ENCODE data around the gene TM4SF18. TPM values are rescaled to one million over a fixed set of nuclear protein-coding genes. Genes with fewer than 3 reads are reported as not detected.

The TM4SF18 gene
- total RNA-seq, 2 experiments from 2014 or later = not detected

DNA sequence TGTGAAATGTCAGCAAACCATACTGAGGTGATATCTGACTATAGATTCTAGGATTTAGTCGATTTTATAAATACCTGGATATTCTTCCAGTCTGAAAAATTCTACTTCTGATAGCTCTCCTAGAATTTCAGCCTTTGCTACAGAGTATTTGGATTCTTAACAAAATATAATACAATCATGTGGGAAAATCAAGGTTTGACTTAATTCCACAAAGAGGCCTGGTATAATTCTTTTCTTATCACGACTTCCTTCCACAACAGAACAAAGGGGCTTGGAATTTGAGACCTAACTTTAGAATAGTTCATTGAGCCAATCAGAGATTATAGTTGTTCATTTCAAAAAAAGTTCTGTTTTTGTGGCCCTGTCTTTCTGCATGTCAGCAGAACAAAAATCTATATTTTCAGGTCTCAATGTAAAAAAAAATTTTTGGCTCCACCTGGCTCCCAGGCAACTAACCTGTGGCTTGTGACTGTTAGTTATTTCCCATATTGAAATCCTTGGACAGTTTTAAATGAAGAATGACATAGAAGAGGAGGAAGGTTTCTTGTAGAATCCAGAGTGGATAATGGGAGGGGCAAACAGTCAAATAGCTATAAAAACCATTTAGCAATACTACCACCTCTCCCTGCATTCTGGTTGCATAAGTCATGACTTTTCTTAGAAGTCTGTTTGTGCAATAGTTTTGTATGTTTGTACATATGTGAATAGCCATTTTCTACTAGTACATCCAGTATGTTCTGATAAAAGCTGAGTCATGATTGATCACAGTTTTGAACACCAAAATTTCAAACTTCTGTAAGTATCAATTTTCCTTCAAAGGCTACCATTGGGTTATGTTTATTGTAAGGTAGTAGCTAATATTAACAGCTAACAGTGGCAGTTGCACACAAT is 40.0 kb upstream of the TM4SF18 start:
- TF ChIP-seq EZH2phosphoT487 (IDR thresholded peaks at IDR 0.05; ENCODE audit: borderline replicate concordance, low read depth, low read length) (no peak), CTCF (conservative IDR thresholded peaks at IDR 0.05; ENCODE audit: low read length) (no peak)
- no peaks in the 10 kb centered on the region for H3K79me2 ChIP-seq (ENCODE audit: insufficient read depth, low read depth, low read length)

GRCh38 chr3:149371723-149372114 is 38.3 kb upstream of the TM4SF18 start:
- no peaks in the 10 kb centered on the region for H3K9me2 ChIP-seq (ENCODE audit: insufficient read depth, low read length)
- no peak for DNase-seq (ENCODE audit: low spot score)
- POLR2A ChIA-PET = no interaction called here
- H3K4me3 ChIP-seq (ENCODE audit: low read depth, low read length, poor library complexity, severe bottlenecking) = no peak overlapping the region
- no peaks in the 10 kb centered on the region for H3K79me2 ChIP-seq (ENCODE audit: insufficient read depth, low read depth, low read length)
- no peak for TF ChIP-seq CTCF (conservative IDR thresholded peaks at IDR 0.05; ENCODE audit: low read length)
- no peak for TF ChIP-seq EZH2phosphoT487 (IDR thresholded peaks at IDR 0.05; ENCODE audit: borderline replicate concordance, low read depth, low read length)
- intact Hi-C loops (cut with micrococcal nuclease; ENCODE audit: unreplicated experiment) = no loop called here
- H3K4me1 ChIP-seq (ENCODE audit: insufficient read depth, low read length, poor library complexity, severe bottlenecking) = no peaks in the 10 kb centered on the region
- BruUV-seq (replicated peaks) = no TSS peak
- no peaks in the 10 kb centered on the region for H4K20me1 ChIP-seq (ENCODE audit: insufficient read depth, low read length)
- H3K4me2 ChIP-seq (ENCODE audit: low read length) = no peak overlapping the region
- H3K9me3 ChIP-seq (ENCODE audit: low read length) = no peaks in the 10 kb centered on the region
- no peaks in the 10 kb centered on the region for H3K36me3 ChIP-seq (ENCODE audit: insufficient read depth, low read length)
- CTCF ChIA-PET (ENCODE audit: unreplicated experiment) = no interaction called here
- no peak overlapping the region for H3K27ac ChIP-seq (ENCODE audit: low read depth, low read length, poor library complexity, severe bottlenecking)
- no peak overlapping the region for H2AFZ ChIP-seq (ENCODE audit: low read length)

More for the DNA sequence above, 40.0 kb upstream of the TM4SF18 start:
- Histone ChIP-seq H3K9me3 (ENCODE audit: low read length) (no peaks in the 10 kb centered on the region), H3K4me1 (ENCODE audit: insufficient read depth, low read length, poor library complexity, severe bottlenecking) (no peaks in the 10 kb centered on the region), H3K4me3 (ENCODE audit: low read depth, low read length, poor library complexity, severe bottlenecking) (no peak overlapping the region), H3K9me2 (ENCODE audit: insufficient read depth, low read length) (no peaks in the 10 kb centered on the region), H3K4me2 (ENCODE audit: low read length) (no peak overlapping the region), H2AFZ (ENCODE audit: low read length) (no peak overlapping the region), H3K27ac (ENCODE audit: low read depth, low read length, poor library complexity, severe bottlenecking) (no peak overlapping the region), H4K20me1 (ENCODE audit: insufficient read depth, low read length) (no peaks in the 10 kb centered on the region), H3K36me3 (ENCODE audit: insufficient read depth, low read length) (no peaks in the 10 kb centered on the region)
- intact Hi-C loops (cut with micrococcal nuclease; ENCODE audit: unreplicated experiment) = no loop called here
- BruUV-seq (replicated peaks) = no TSS peak
- ChIA-PET CTCF (ENCODE audit: unreplicated experiment) (no interaction called here), POLR2A (no interaction called here)
- DNase-seq (ENCODE audit: low spot score) = no peak
